ENCODE measurements around the gene TOB2. TPM values are rescaled to one million over a fixed set of nuclear protein-coding genes. Genes with fewer than 3 reads are reported as not detected.

Gene TOB2
- total and polyA plus RNA-seq, 9 of the 15 experiments (the other 6 are each of a cell fraction or from before 2014, with no cell fraction given) = 3.3 to 20.5 (median 7.3) TPM

DNA sequence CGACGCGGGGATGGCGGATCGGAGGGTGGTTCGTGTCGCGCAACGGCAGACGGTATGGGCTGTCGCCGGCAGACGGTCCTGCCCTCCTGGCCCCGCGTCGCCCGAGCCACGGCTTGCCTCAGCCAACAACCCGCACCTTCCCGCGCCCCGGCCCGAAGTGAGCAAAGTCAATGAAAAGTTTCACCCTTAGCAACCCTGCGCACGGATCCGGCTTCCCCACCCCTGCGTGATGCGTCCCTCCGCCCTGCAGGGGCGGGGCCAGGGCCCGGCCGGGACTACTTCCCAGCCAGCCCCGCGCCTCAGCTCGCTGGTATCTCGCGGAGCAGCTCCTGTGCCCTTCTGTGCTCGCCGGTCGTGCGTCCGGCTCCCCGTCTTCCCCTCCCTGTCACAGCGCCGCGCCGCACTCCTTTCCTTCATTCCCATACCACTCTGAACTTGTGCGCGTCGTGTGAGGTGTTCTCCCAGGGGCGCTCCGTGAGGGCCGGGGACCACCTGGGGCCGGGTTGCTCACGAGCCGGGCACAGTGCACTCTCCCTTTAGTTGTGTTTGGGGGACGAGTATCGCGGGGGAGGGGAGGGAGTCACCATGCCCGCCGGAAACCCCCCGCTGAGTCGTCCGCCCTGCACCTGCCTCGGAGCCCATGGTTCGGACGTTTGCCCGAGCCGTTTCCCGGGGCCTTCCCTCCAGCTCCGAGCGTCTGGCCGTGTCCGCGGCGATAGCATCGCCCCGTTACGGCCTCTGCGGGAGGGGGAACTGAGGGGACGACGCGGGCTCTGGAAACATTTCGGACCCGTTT is at the start of gene TOB2 (continued):
- TF ChIP-seq, protein P1, sequence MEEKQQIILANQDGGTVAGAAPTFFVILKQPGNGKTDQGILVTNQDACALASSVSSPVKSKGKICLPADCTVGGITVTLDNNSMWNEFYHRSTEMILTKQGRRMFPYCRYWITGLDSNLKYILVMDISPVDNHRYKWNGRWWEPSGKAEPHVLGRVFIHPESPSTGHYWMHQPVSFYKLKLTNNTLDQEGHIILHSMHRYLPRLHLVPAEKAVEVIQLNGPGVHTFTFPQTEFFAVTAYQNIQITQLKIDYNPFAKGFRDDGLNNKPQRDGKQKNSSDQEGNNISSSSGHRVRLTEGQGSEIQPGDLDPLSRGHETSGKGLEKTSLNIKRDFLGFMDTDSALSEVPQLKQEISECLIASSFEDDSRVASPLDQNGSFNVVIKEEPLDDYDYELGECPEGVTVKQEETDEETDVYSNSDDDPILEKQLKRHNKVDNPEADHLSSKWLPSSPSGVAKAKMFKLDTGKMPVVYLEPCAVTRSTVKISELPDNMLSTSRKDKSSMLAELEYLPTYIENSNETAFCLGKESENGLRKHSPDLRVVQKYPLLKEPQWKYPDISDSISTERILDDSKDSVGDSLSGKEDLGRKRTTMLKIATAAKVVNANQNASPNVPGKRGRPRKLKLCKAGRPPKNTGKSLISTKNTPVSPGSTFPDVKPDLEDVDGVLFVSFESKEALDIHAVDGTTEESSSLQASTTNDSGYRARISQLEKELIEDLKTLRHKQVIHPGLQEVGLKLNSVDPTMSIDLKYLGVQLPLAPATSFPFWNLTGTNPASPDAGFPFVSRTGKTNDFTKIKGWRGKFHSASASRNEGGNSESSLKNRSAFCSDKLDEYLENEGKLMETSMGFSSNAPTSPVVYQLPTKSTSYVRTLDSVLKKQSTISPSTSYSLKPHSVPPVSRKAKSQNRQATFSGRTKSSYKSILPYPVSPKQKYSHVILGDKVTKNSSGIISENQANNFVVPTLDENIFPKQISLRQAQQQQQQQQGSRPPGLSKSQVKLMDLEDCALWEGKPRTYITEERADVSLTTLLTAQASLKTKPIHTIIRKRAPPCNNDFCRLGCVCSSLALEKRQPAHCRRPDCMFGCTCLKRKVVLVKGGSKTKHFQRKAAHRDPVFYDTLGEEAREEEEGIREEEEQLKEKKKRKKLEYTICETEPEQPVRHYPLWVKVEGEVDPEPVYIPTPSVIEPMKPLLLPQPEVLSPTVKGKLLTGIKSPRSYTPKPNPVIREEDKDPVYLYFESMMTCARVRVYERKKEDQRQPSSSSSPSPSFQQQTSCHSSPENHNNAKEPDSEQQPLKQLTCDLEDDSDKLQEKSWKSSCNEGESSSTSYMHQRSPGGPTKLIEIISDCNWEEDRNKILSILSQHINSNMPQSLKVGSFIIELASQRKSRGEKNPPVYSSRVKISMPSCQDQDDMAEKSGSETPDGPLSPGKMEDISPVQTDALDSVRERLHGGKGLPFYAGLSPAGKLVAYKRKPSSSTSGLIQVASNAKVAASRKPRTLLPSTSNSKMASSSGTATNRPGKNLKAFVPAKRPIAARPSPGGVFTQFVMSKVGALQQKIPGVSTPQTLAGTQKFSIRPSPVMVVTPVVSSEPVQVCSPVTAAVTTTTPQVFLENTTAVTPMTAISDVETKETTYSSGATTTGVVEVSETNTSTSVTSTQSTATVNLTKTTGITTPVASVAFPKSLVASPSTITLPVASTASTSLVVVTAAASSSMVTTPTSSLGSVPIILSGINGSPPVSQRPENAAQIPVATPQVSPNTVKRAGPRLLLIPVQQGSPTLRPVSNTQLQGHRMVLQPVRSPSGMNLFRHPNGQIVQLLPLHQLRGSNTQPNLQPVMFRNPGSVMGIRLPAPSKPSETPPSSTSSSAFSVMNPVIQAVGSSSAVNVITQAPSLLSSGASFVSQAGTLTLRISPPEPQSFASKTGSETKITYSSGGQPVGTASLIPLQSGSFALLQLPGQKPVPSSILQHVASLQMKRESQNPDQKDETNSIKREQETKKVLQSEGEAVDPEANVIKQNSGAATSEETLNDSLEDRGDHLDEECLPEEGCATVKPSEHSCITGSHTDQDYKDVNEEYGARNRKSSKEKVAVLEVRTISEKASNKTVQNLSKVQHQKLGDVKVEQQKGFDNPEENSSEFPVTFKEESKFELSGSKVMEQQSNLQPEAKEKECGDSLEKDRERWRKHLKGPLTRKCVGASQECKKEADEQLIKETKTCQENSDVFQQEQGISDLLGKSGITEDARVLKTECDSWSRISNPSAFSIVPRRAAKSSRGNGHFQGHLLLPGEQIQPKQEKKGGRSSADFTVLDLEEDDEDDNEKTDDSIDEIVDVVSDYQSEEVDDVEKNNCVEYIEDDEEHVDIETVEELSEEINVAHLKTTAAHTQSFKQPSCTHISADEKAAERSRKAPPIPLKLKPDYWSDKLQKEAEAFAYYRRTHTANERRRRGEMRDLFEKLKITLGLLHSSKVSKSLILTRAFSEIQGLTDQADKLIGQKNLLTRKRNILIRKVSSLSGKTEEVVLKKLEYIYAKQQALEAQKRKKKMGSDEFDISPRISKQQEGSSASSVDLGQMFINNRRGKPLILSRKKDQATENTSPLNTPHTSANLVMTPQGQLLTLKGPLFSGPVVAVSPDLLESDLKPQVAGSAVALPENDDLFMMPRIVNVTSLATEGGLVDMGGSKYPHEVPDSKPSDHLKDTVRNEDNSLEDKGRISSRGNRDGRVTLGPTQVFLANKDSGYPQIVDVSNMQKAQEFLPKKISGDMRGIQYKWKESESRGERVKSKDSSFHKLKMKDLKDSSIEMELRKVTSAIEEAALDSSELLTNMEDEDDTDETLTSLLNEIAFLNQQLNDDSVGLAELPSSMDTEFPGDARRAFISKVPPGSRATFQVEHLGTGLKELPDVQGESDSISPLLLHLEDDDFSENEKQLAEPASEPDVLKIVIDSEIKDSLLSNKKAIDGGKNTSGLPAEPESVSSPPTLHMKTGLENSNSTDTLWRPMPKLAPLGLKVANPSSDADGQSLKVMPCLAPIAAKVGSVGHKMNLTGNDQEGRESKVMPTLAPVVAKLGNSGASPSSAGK (IDR thresholded peaks at IDR 0.05) = 0 out of 2 replicates have a peak, but pooled peaks have one; percentile 57
- TF ChIP-seq CCNT2 (IDR thresholded peaks at IDR 0.05; ENCODE audit: borderline replicate concordance, extremely low read depth, insufficient read length, low read depth, low read length) = peak; percentile 93
- peak; percentile 85; the same call in 1 of the 2 replicates for TF ChIP-seq FOXK1 (CRISPR knock-in tag; IDR thresholded peaks at IDR 0.05; ENCODE audit: borderline replicate concordance)
- TF ChIP-seq, protein P2, sequence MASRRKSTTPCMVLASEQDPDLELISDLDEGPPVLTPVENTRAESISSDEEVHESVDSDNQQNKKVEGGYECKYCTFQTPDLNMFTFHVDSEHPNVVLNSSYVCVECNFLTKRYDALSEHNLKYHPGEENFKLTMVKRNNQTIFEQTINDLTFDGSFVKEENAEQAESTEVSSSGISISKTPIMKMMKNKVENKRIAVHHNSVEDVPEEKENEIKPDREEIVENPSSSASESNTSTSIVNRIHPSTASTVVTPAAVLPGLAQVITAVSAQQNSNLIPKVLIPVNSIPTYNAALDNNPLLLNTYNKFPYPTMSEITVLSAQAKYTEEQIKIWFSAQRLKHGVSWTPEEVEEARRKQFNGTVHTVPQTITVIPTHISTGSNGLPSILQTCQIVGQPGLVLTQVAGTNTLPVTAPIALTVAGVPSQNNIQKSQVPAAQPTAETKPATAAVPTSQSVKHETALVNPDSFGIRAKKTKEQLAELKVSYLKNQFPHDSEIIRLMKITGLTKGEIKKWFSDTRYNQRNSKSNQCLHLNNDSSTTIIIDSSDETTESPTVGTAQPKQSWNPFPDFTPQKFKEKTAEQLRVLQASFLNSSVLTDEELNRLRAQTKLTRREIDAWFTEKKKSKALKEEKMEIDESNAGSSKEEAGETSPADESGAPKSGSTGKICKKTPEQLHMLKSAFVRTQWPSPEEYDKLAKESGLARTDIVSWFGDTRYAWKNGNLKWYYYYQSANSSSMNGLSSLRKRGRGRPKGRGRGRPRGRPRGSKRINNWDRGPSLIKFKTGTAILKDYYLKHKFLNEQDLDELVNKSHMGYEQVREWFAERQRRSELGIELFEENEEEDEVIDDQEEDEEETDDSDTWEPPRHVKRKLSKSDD (conservative IDR thresholded peaks at IDR 0.05; ENCODE audit: low read length) = no peak; the same call in 1 of the 2 replicates
- TF ChIP-seq POLR2AphosphoS5 (IDR thresholded peaks at IDR 0.05; ENCODE audit: control insufficient read depth, insufficient read depth, low read depth, low read length) = peak; percentile 93
- TF ChIP-seq, protein P3, sequence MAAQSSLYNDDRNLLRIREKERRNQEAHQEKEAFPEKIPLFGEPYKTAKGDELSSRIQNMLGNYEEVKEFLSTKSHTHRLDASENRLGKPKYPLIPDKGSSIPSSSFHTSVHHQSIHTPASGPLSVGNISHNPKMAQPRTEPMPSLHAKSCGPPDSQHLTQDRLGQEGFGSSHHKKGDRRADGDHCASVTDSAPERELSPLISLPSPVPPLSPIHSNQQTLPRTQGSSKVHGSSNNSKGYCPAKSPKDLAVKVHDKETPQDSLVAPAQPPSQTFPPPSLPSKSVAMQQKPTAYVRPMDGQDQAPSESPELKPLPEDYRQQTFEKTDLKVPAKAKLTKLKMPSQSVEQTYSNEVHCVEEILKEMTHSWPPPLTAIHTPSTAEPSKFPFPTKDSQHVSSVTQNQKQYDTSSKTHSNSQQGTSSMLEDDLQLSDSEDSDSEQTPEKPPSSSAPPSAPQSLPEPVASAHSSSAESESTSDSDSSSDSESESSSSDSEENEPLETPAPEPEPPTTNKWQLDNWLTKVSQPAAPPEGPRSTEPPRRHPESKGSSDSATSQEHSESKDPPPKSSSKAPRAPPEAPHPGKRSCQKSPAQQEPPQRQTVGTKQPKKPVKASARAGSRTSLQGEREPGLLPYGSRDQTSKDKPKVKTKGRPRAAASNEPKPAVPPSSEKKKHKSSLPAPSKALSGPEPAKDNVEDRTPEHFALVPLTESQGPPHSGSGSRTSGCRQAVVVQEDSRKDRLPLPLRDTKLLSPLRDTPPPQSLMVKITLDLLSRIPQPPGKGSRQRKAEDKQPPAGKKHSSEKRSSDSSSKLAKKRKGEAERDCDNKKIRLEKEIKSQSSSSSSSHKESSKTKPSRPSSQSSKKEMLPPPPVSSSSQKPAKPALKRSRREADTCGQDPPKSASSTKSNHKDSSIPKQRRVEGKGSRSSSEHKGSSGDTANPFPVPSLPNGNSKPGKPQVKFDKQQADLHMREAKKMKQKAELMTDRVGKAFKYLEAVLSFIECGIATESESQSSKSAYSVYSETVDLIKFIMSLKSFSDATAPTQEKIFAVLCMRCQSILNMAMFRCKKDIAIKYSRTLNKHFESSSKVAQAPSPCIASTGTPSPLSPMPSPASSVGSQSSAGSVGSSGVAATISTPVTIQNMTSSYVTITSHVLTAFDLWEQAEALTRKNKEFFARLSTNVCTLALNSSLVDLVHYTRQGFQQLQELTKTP (IDR thresholded peaks at IDR 0.05; ENCODE audit: low read depth in 1 of 2, partially characterized antibody in 2 of 2) = peak in 1 of 2 experiments; percentile 38

Measured in K562 (cell line).